ENCODE measurements around the gene ANO7. TPM values are rescaled to one million over a fixed set of nuclear protein-coding genes. Genes with fewer than 3 reads are reported as not detected.

The ANO7 gene
- total RNA-seq, 1 experiment from 2014 or later: 0.84 TPM

- Histone ChIP-seq H3K27ac (ENCODE audit: low read depth, low read length) (no peak overlapping the region), H3K4me1 (ENCODE audit: control insufficient read depth in 1 of 2, insufficient read depth in 2 of 2, low read length in 2 of 2) (peaks cover 14 to 29% of the 10 kb centered on the region in 2 experiments; a peak in 2 of 4 replicates), H3K9me3 (ENCODE audit: control insufficient read depth in 1 of 2, insufficient read depth in 1 of 2, low read depth in 1 of 2, low read length in 2 of 2) (no peaks in the 10 kb centered on the region), H3K4me3 (replicated peaks in 1 of 2; ENCODE audit: low read depth in 1 of 2, low read length in 2 of 2) (no peak overlapping the region), H4K20me1 (ENCODE audit: insufficient read depth) (peaks cover 17% of the 10 kb centered on the region; the same call in 1 of the 2 replicates), H3K36me3 (ENCODE audit: control insufficient read depth in 1 of 2, insufficient read depth in 2 of 2, low read length in 2 of 2) (peaks cover 38 to 44% of the 10 kb centered on the region in 2 experiments), H3K9ac (ENCODE audit: low read length) (no peak overlapping the region), H3K9me2 (ENCODE audit: insufficient read depth) (no peaks in the 10 kb centered on the region), H3K4me2 (ENCODE audit: low read length) (no peak overlapping the region), H2AFZ (ENCODE audit: low read depth, low read length, poor library complexity, severe bottlenecking) (no peak overlapping the region), H3K27me3 (ENCODE audit: insufficient read depth, low read length) (no peaks in the 10 kb centered on the region), H3K79me2 (ENCODE audit: insufficient read depth, low read length) (peaks cover 91% of the 10 kb centered on the region)
- ATAC-seq (no peak), DNase-seq (ENCODE audit: low read depth, low spot score) (no peak)
- intact Hi-C loops (cut with micrococcal nuclease): no loop called here
- RAD21 ChIA-PET (ENCODE audit: low non-redundant PET in 1 of 2, low total read pairs in 2 of 2, uncharacterized antibody in 2 of 2, unreplicated experiment in 2 of 2): no interaction called here
- POLR2A ChIA-PET: no interaction called here
- CTCF ChIA-PET: no interaction called here
- no TSS peak for BruUV-seq (replicated peaks)
- TF ChIP-seq EZH2phosphoT487 (IDR thresholded peaks at IDR 0.05; ENCODE audit: borderline replicate concordance): no peak
- no peak for TF ChIP-seq ATF3 (IDR thresholded peaks at IDR 0.05)
- TF ChIP-seq CEBPB (IDR thresholded peaks at IDR 0.05; ENCODE audit: low read depth): no peak
- no peak for TF ChIP-seq FOSL1 (IDR thresholded peaks at IDR 0.05; ENCODE audit: low read depth)
- TF ChIP-seq ZBTB33 (IDR thresholded peaks at IDR 0.05; ENCODE audit: extremely low read depth, insufficient replicate concordance, low read length): no peak
- TF ChIP-seq ELF1 (IDR thresholded peaks at IDR 0.05; ENCODE audit: borderline replicate concordance, low read depth): no peak
- no peak for TF ChIP-seq TCF7L2 (IDR thresholded peaks at IDR 0.05; ENCODE audit: borderline replicate concordance, extremely low read depth, insufficient read depth, insufficient read length)
- no peak for TF ChIP-seq YY1 (IDR thresholded peaks at IDR 0.05; ENCODE audit: extremely low read depth, insufficient replicate concordance, low read depth, low read length)
- no peak for TF ChIP-seq EZH2 (IDR thresholded peaks at IDR 0.05)
- no peak for TF ChIP-seq RAD21 (IDR thresholded peaks at IDR 0.05; ENCODE audit: low read depth)
- TF ChIP-seq MAX (IDR thresholded peaks at IDR 0.05): no peak
- TF ChIP-seq EGR1 (IDR thresholded peaks at IDR 0.05; ENCODE audit: low read depth): no peak
These were observed 79.0 kb downstream of the ANO7 start for GRCh38 chr2:241267249-241268067.
